Gastroesophageal sphincter (tissue), 3 donors: ENCODE data around the gene MACROH2A2.

Experiments used
- EP300 ChIP-seq: sonication (generic); formaldehyde crosslinking; IDR thresholded peaks from one replicate; pipeline ENCODE4 v1.6.1; 2017; ENCODE audit warnings: antibody characterized with exemption, mild to moderate bottlenecking
- POLR2A ChIP-seq, 2 donors: fragments of 450-650 bp; IDR thresholded peaks; one replicate each; pipeline ENCODE4 v1.6.1; 2017; ENCODE audit warnings: antibody characterized with exemption in 2 of 2, mild to moderate bottlenecking in 2 of 2, moderate library complexity in 1 of 2
- POLR2AphosphoS5 ChIP-seq: sonication (generic); formaldehyde crosslinking; IDR thresholded peaks from one replicate; pipeline ENCODE4 v1.6.1; 2017; ENCODE audit warnings: antibody characterized with exemption
- TF ChIP-seq, protein P1 (sequence below), 4 experiments: fragments of 200-600 bp in 2 of 4; fragments of 450-650 bp in 2 of 4; sonication (generic) in 1 of 4; IDR thresholded peaks; one replicate each; pipeline ENCODE4 v1.5.1; 2017 to 2019; ENCODE audit warnings: antibody characterized with exemption in 4 of 4, mild to moderate bottlenecking in 2 of 4, moderate library complexity in 2 of 4

DNA sequence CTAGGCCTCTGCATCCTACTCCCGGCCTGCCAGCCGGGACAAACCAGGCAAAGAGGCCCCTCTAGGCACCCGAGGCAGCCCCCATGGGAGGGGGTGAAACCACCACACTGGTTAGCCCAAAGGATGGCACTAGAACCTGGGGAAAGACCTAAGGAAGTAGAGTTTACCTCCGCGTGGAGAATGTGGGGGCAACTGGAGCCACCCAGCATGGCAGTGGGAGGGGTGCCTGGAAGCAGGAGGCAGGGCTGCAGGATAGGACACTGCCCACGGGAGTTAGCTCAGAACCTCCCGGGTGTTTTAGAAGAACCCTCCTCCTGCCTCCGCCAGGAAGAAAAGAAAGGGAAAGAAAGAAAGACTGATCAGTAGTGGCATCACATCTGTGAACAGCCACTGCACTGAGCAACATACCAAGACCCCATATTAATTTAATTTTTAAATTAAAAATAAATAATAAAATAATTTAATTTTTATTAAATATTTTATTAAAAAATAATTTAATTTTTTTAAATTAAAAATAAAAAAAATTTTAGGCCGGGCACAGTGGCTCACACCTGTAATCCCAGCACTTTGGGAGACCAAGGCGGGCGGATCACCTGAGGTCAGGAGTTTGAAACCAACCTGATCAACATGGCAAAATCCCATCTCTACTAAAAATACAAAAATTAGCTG, 68.8 kb downstream of the MACROH2A2 start:
- TF ChIP-seq, protein P1, sequence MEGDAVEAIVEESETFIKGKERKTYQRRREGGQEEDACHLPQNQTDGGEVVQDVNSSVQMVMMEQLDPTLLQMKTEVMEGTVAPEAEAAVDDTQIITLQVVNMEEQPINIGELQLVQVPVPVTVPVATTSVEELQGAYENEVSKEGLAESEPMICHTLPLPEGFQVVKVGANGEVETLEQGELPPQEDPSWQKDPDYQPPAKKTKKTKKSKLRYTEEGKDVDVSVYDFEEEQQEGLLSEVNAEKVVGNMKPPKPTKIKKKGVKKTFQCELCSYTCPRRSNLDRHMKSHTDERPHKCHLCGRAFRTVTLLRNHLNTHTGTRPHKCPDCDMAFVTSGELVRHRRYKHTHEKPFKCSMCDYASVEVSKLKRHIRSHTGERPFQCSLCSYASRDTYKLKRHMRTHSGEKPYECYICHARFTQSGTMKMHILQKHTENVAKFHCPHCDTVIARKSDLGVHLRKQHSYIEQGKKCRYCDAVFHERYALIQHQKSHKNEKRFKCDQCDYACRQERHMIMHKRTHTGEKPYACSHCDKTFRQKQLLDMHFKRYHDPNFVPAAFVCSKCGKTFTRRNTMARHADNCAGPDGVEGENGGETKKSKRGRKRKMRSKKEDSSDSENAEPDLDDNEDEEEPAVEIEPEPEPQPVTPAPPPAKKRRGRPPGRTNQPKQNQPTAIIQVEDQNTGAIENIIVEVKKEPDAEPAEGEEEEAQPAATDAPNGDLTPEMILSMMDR (IDR thresholded peaks at IDR 0.05), result no peak
- no peak for TF ChIP-seq POLR2AphosphoS5
- TF ChIP-seq POLR2A (IDR thresholded peaks at IDR 0.05), result no peak
- no peak for TF ChIP-seq EP300
